ENCODE results near the gene ABTB1.
A peak's percentile ranks its signal among the peaks of the same experiment; 100 is the strongest.

Gene ABTB1

GRCh38 chr3:127692501-127693335 lies 20.0 kb downstream of the ABTB1 start:
- Histone ChIP-seq H4K20me1 (ENCODE audit: insufficient read depth, low read length, poor library complexity, severe bottlenecking) (peaks cover 2% of the 10 kb centered on the region), H3K36me3 (ENCODE audit: insufficient read depth, low read length) (peaks cover 48% of the 10 kb centered on the region; the same call in 1 of the 2 replicates), H3K9me2 (replicated peaks; ENCODE audit: low read depth, low read length) (no peaks in the 10 kb centered on the region), H3K9me3 (ENCODE audit: insufficient read depth, low read depth, low read length) (no peaks in the 10 kb centered on the region), H3K4me3 (ENCODE audit: low read length, poor library complexity, severe bottlenecking) (no peak overlapping the region), H3K4me2 (ENCODE audit: low read depth, low read length, poor library complexity, severe bottlenecking) (no peak overlapping the region), H3K79me2 (ENCODE audit: insufficient read depth, low read length) (no peaks in the 10 kb centered on the region), H2AFZ (ENCODE audit: low read length) (no peak overlapping the region), H3F3A (ENCODE audit: low read depth) (no peaks in the 10 kb centered on the region), H3K9ac (ENCODE audit: low read depth, low read length, poor library complexity, severe bottlenecking) (no peak overlapping the region), H3K27me3 (ENCODE audit: insufficient read depth, low read length, poor library complexity, severe bottlenecking) (no peaks in the 10 kb centered on the region), H3K4me1 (ENCODE audit: insufficient read depth, low read length, poor library complexity, severe bottlenecking) (peaks cover 11% of the 10 kb centered on the region)
- no peak for TF ChIP-seq EZH2phosphoT487 (IDR thresholded peaks at IDR 0.05; ENCODE audit: borderline replicate concordance)
- TF ChIP-seq CTCF (conservative IDR thresholded peaks at IDR 0.05; ENCODE audit: low read length): no peak

GRCh38 chr3:127693336-127693843 lies 20.6 kb downstream of the ABTB1 start:
- peaks cover 17% of the 10 kb centered on the region for H3K4me1 ChIP-seq (ENCODE audit: insufficient read depth, low read length, poor library complexity, severe bottlenecking)

GRCh38 chr3:127694467-127695215 lies 21.9 kb downstream of the ABTB1 start:
- H3K4me1 ChIP-seq (ENCODE audit: insufficient read depth, low read length, poor library complexity, severe bottlenecking): peaks cover 23% of the 10 kb centered on the region
- TF ChIP-seq EZH2phosphoT487 (IDR thresholded peaks at IDR 0.05; ENCODE audit: borderline replicate concordance): no peak
- TF ChIP-seq CTCF (conservative IDR thresholded peaks at IDR 0.05; ENCODE audit: low read length): peak; percentile 36
- no peaks in the 10 kb centered on the region for H3K9me2 ChIP-seq (replicated peaks; ENCODE audit: low read depth, low read length)
- H3K79me2 ChIP-seq (ENCODE audit: insufficient read depth, low read length): no peaks in the 10 kb centered on the region
- H3K4me3 ChIP-seq (ENCODE audit: low read length, poor library complexity, severe bottlenecking): no peak overlapping the region
- no peaks in the 10 kb centered on the region for H3K27me3 ChIP-seq (ENCODE audit: insufficient read depth, low read length, poor library complexity, severe bottlenecking)
- no peaks in the 10 kb centered on the region for H3K9me3 ChIP-seq (ENCODE audit: insufficient read depth, low read depth, low read length)
- no peak overlapping the region for H3K4me2 ChIP-seq (ENCODE audit: low read depth, low read length, poor library complexity, severe bottlenecking)
- H3K36me3 ChIP-seq (ENCODE audit: insufficient read depth, low read length): peaks cover 41% of the 10 kb centered on the region; the same call in 1 of the 2 replicates
- no peak overlapping the region for H2AFZ ChIP-seq (ENCODE audit: low read length)
- no peaks in the 10 kb centered on the region for H3F3A ChIP-seq (ENCODE audit: low read depth)
- H4K20me1 ChIP-seq (ENCODE audit: insufficient read depth, low read length, poor library complexity, severe bottlenecking): peaks cover 2% of the 10 kb centered on the region
- H3K9ac ChIP-seq (ENCODE audit: low read depth, low read length, poor library complexity, severe bottlenecking): no peak overlapping the region

More at GRCh38 chr3:127693336-127693843, 20.6 kb downstream of the ABTB1 start:
- no peak for TF ChIP-seq EZH2phosphoT487 (IDR thresholded peaks at IDR 0.05; ENCODE audit: borderline replicate concordance)
- no peak for TF ChIP-seq CTCF (conservative IDR thresholded peaks at IDR 0.05; ENCODE audit: low read length)
- H2AFZ ChIP-seq (ENCODE audit: low read length): no peak overlapping the region
- H4K20me1 ChIP-seq (ENCODE audit: insufficient read depth, low read length, poor library complexity, severe bottlenecking): peaks cover 2% of the 10 kb centered on the region
- no peak overlapping the region for H3K4me3 ChIP-seq (ENCODE audit: low read length, poor library complexity, severe bottlenecking)
- H3K36me3 ChIP-seq (ENCODE audit: insufficient read depth, low read length): peaks cover 48% of the 10 kb centered on the region; the same call in 1 of the 2 replicates
- H3K79me2 ChIP-seq (ENCODE audit: insufficient read depth, low read length): no peaks in the 10 kb centered on the region
- no peaks in the 10 kb centered on the region for H3K9me2 ChIP-seq (replicated peaks; ENCODE audit: low read depth, low read length)
- no peaks in the 10 kb centered on the region for H3K9me3 ChIP-seq (ENCODE audit: insufficient read depth, low read depth, low read length)
- no peaks in the 10 kb centered on the region for H3F3A ChIP-seq (ENCODE audit: low read depth)
- H3K27me3 ChIP-seq (ENCODE audit: insufficient read depth, low read length, poor library complexity, severe bottlenecking): no peaks in the 10 kb centered on the region
- no peak overlapping the region for H3K9ac ChIP-seq (ENCODE audit: low read depth, low read length, poor library complexity, severe bottlenecking)
- no peak overlapping the region for H3K4me2 ChIP-seq (ENCODE audit: low read depth, low read length, poor library complexity, severe bottlenecking)
